ENCODE results near the gene ZNF317. TPM values are rescaled to one million over a fixed set of nuclear protein-coding genes. Genes with fewer than 3 reads are reported as not detected.
A peak's percentile ranks its signal among the peaks of the same experiment; 100 is the strongest.

ZNF317 gene
- total RNA-seq: 10 to 100 TPM; 45.7 to 50.4 TPM

GRCh38 chr19:9140159-9140874, at the start of gene ZNF317:
ZNF317 (plus strand) TSS chr19:9140397; CDS start chr19:9156017, 15,620 bp downstream.
- H3K27ac Mint-ChIP-seq: peak within 1 kb of the TSS; percentile 95
- H3K36me3 Mint-ChIP-seq: peaks cover 16 to 41% of the 10 kb centered on the region in 2 donors
- H3K9me3 Mint-ChIP-seq: peaks cover 5 to 9% of the 10 kb centered on the region in 2 donors
- DNase-seq (ENCODE audit: low spot score in 2 of 2): peak; percentile 83 to 88
- ATAC-seq: peak; percentile 95 to 96

GRCh38 chr19:9107375-9107774, 32.8 kb upstream of the ZNF317 start, which contains the start of gene OR7G2:
OR7G2 (minus strand) TSS chr19:9107475; CDS start chr19:9103243, 4,232 bp downstream.
- H3K9me3 Mint-ChIP-seq: no peaks in the 10 kb centered on the region
- ATAC-seq: no peak
- no peak within 1 kb of the TSS for H3K27ac Mint-ChIP-seq
- DNase-seq (ENCODE audit: low spot score in 2 of 2): no peak
- H3K36me3 Mint-ChIP-seq: no peaks in the 10 kb centered on the region

- no peak for ATAC-seq
- DNase-seq (ENCODE audit: low spot score in 2 of 2): no peak
- Mint-ChIP-seq H3K27ac (no peak overlapping the region), H3K9me3 (no peaks in the 10 kb centered on the region), H3K36me3 (no peaks in the 10 kb centered on the region)
Measured at GRCh38 chr19:9109959-9110358, 30.2 kb upstream of the ZNF317 start.

- no peaks in the 10 kb centered on the region for H3K36me3 Mint-ChIP-seq
- no peak for DNase-seq (ENCODE audit: low spot score in 2 of 2)
- H3K9me3 Mint-ChIP-seq: no peaks in the 10 kb centered on the region
Measured at GRCh38 chr19:9115307-9115813, 24.8 kb upstream of the ZNF317 start, which contains the start of gene OR7G1. OR7G1 (minus strand) TSS chr19:9115763; CDS start chr19:9115763, 0 bp downstream.

GRCh38 chr19:9116547-9116946, 23.6 kb upstream of the ZNF317 start:
- DNase-seq (ENCODE audit: low spot score in 2 of 2) (no peak), ATAC-seq (no peak)
- Mint-ChIP-seq H3K9me3 (no peaks in the 10 kb centered on the region), H3K27ac (no peak overlapping the region), H3K36me3 (no peaks in the 10 kb centered on the region)

More at GRCh38 chr19:9115307-9115813, 24.8 kb upstream of the ZNF317 start, which contains the start of gene OR7G1:
- ATAC-seq: no peak
- no peak within 1 kb of the TSS for H3K27ac Mint-ChIP-seq

GRCh38 chr19:9126900-9127405, 13.2 kb upstream of the ZNF317 start, which contains the start of gene OR7G3:
OR7G3 (minus strand) TSS chr19:9126950; CDS start chr19:9126950, 0 bp downstream.
- ATAC-seq (no peak), DNase-seq (ENCODE audit: low spot score in 2 of 2) (no peak)
- Mint-ChIP-seq H3K9me3 (no peaks in the 10 kb centered on the region), H3K27ac (no peak within 1 kb of the TSS), H3K36me3 (no peaks in the 10 kb centered on the region)

GRCh38 chr19:9128171-9128570, 12.0 kb upstream of the ZNF317 start:
- Mint-ChIP-seq H3K9me3 (no peaks in the 10 kb centered on the region), H3K36me3 (no peaks in the 10 kb centered on the region), H3K27ac (no peak overlapping the region)
- no peak for DNase-seq (ENCODE audit: low spot score in 2 of 2)
- no peak for ATAC-seq

- no peaks in the 10 kb centered on the region for H3K36me3 Mint-ChIP-seq
- H3K27ac Mint-ChIP-seq: no peak overlapping the region
- no peak for DNase-seq (ENCODE audit: low spot score in 2 of 2)
- ATAC-seq: no peak
- no peaks in the 10 kb centered on the region for H3K9me3 Mint-ChIP-seq
Measured at GRCh38 chr19:9130965-9131364, 9.2 kb upstream of the ZNF317 start.

- Mint-ChIP-seq H3K36me3 (no peaks in the 10 kb centered on the region), H3K27ac (no peak overlapping the region), H3K9me3 (no peaks in the 10 kb centered on the region)
- ATAC-seq (no peak), DNase-seq (ENCODE audit: low spot score in 2 of 2) (no peak)
Measured at GRCh38 chr19:9132422-9132821, 7.8 kb upstream of the ZNF317 start.

GRCh38 chr19:9139609-9140158, 513 bp upstream of the ZNF317 start:
- ATAC-seq: peak in 1 of 2 donors; percentile 15
- Mint-ChIP-seq H3K36me3 (peaks cover 10 to 35% of the 10 kb centered on the region in 2 donors), H3K9me3 (peaks cover 3 to 6% of the 10 kb centered on the region in 2 donors), H3K27ac (peak overlapping the region; percentile 95)
- DNase-seq (ENCODE audit: low spot score in 2 of 2): no peak

GRCh38 chr19:9144920-9145319, 4.7 kb downstream of the ZNF317 start:
- DNase-seq (ENCODE audit: low spot score in 2 of 2) (no peak), ATAC-seq (no peak)
- peaks cover 15 to 31% of the 10 kb centered on the region in 2 donors for H3K9me3 Mint-ChIP-seq
- peaks cover 51 to 87% of the 10 kb centered on the region in 2 donors for H3K36me3 Mint-ChIP-seq
- no peak overlapping the region for H3K27ac Mint-ChIP-seq

GRCh38 chr19:9146882-9147281, 6.7 kb downstream of the ZNF317 start:
- no peak for ATAC-seq
- Mint-ChIP-seq H3K9me3 (peaks cover 25 to 49% of the 10 kb centered on the region in 2 donors), H3K36me3 (peaks cover 59 to 97% of the 10 kb centered on the region in 2 donors)

GRCh38 chr19:9148697-9149096, 8.5 kb downstream of the ZNF317 start:
- peaks cover 25 to 58% of the 10 kb centered on the region in 2 donors for H3K9me3 Mint-ChIP-seq
- DNase-seq (ENCODE audit: low spot score in 2 of 2): no peak
- peaks cover 73 to 100% of the 10 kb centered on the region in 2 donors for H3K36me3 Mint-ChIP-seq
- ATAC-seq: no peak
- H3K27ac Mint-ChIP-seq: peak overlapping the region; percentile 46 to 66

More at GRCh38 chr19:9146882-9147281, 6.7 kb downstream of the ZNF317 start:
- no peak for DNase-seq (ENCODE audit: low spot score in 2 of 2)
- no peak overlapping the region for H3K27ac Mint-ChIP-seq

GRCh38 chr19:9149997-9150396, 9.8 kb downstream of the ZNF317 start:
- DNase-seq (ENCODE audit: low spot score in 2 of 2) (no peak), ATAC-seq (no peak)
- Mint-ChIP-seq H3K9me3 (peaks cover 21 to 62% of the 10 kb centered on the region in 2 donors), H3K36me3 (peaks cover 76 to 100% of the 10 kb centered on the region in 2 donors), H3K27ac (peak overlapping the region; percentile 37 to 46)

GRCh38 chr19:9150650-9151049, 10.5 kb downstream of the ZNF317 start:
- ATAC-seq: no peak
- peaks cover 17 to 65% of the 10 kb centered on the region in 2 donors for H3K9me3 Mint-ChIP-seq
- DNase-seq (ENCODE audit: low spot score in 2 of 2): no peak
- H3K27ac Mint-ChIP-seq: no peak overlapping the region
- H3K36me3 Mint-ChIP-seq: peaks cover 76 to 100% of the 10 kb centered on the region in 2 donors

- Mint-ChIP-seq H3K9me3 (peaks cover 17 to 64% of the 10 kb centered on the region in 2 donors), H3K36me3 (peaks cover 79 to 100% of the 10 kb centered on the region in 2 donors), H3K27ac (no peak overlapping the region)
- no peak for DNase-seq (ENCODE audit: low spot score in 2 of 2)
- no peak for ATAC-seq
Measured at GRCh38 chr19:9151367-9151766, 11.2 kb downstream of the ZNF317 start.

- ATAC-seq (no peak), DNase-seq (ENCODE audit: low spot score in 2 of 2) (no peak)
- Mint-ChIP-seq H3K36me3 (peaks cover 84 to 100% of the 10 kb centered on the region in 2 donors), H3K9me3 (peaks cover 16 to 53% of the 10 kb centered on the region in 2 donors), H3K27ac (peak overlapping the region; percentile 4 to 76)
Measured at GRCh38 chr19:9155591-9155990, 15.4 kb downstream of the ZNF317 start.
